SK-N-MC (cell line): ENCODE measurements around the gene CAPSL.

Experiments
- EZH2 ChIP-seq: fragments of 200-600 bp; sonication (generic); IDR thresholded peaks from one replicate; pipeline ENCODE4 v1.6.1; 2017; ENCODE audit warnings: antibody characterized with exemption
- POLR2AphosphoS5 ChIP-seq: IDR thresholded peaks from 2 replicates; pipeline ENCODE4 v1.6.1; 2012; ENCODE audit warnings: mild to moderate bottlenecking, low read depth, low read length, borderline replicate concordance

GRCh38 chr5:35863159-35863558 lies 75.3 kb downstream of the CAPSL start:
- no peak for TF ChIP-seq POLR2AphosphoS5
- no peak for TF ChIP-seq EZH2
